A549 treated with RU486 at 1 μM for 4 hours (cell line): ENCODE data around the gene RIMS3. TPM values are rescaled to one million over a fixed set of nuclear protein-coding genes. Genes with fewer than 3 reads are reported as not detected.

Experiments
- total RNA-seq: library from RNA; stranded (reverse); fragments of 200-300 nt; extraction: Qiagen RNA extraction; gene quantifications from 5 replicates; pipeline ENCODE4 v1.2.3, GENCODE V29; 2022; ENCODE audit warnings: low read depth

The RIMS3 gene
- 0.46 to 1.1 TPM (median 0.91 TPM) in 5 replicates for total RNA-seq

GRCh38 chr1:40665335-40666171, at the start of gene RIMS3:
Gene RIMS3, minus strand, starts transcription at chr1:40665682. Its CDS starts 23,757 bp downstream, at chr1:40641925.

GRCh38 chr1:40691538-40692428, 26.3 kb upstream of the RIMS3 start, which contains the start of gene NFYC:
Gene NFYC, plus strand, starts transcription at chr1:40691704. Its CDS starts 47,140 bp downstream, at chr1:40738844.

Other genes with a start within 250 kb of the RIMS3 start
- gene ZFP69B, start 215.2 kb downstream of the RIMS3 start, total RNA-seq: 0.76 to 2.6 TPM (median 1.9 TPM) in 5 replicates
- gene ZFP69, start 188.4 kb downstream of the RIMS3 start, total RNA-seq: not detected in 5 replicates
- 3.5 to 4.9 TPM (median 3.8 TPM) in 5 replicates for gene EXO5, start 156.9 kb downstream of the RIMS3 start, total RNA-seq
- gene ZNF684, start 134.0 kb downstream of the RIMS3 start, total RNA-seq: 1.6 to 2.5 TPM (median 2.1 TPM) in 5 replicates
- gene NFYC, start 26.0 kb upstream of the RIMS3 start, total RNA-seq: 35.0 to 44.2 TPM (median 39.1 TPM) in 5 replicates
- gene KCNQ4, start 118.1 kb upstream of the RIMS3 start, total RNA-seq: 0.14 to 0.35 TPM (median 0.28 TPM) in 5 replicates
- 41.2 to 95.9 TPM (median 82.3 TPM) in 5 replicates for gene CITED4, start 196.7 kb upstream of the RIMS3 start, total RNA-seq